Non-pigmented ciliary epithelial cell (primary cell): ENCODE measurements around the gene RCVRN.

ENCODE experiments used
- DNase-seq: peaks from one replicate; pipeline ENCODE4 v3.0.0-alpha.2; 2010; ENCODE audit warnings: low read depth

The RCVRN gene

GRCh38 chr17:9905078-9905415 is at the start of gene RCVRN:
Gene RCVRN, minus strand, starts transcription at chr17:9905271. Its CDS starts 91 bp downstream, at chr17:9905180.
- DNase-seq, result no peak

GRCh38 chr17:9953492-9953891 is 48.4 kb upstream of the RCVRN start:
- DNase-seq, result no peak

- DNase-seq, result no peak
These were observed 46.7 kb upstream of the RCVRN start for GRCh38 chr17:9951803-9952202.

GRCh38 chr17:9948928-9949327 is 43.9 kb upstream of the RCVRN start:
- no peak for DNase-seq

GRCh38 chr17:9944704-9945103 is 39.6 kb upstream of the RCVRN start:
- no peak for DNase-seq

GRCh38 chr17:9943343-9943742 is 38.3 kb upstream of the RCVRN start:
- DNase-seq, result no peak

GRCh38 chr17:9942885-9943284 is 37.8 kb upstream of the RCVRN start:
- no peak for DNase-seq

GRCh38 chr17:9941305-9941704 is 36.2 kb upstream of the RCVRN start:
- DNase-seq, result no peak

GRCh38 chr17:9940841-9941240 is 35.8 kb upstream of the RCVRN start:
- DNase-seq, result no peak

- no peak for DNase-seq
These were observed 33.7 kb upstream of the RCVRN start for GRCh38 chr17:9938764-9939163.

- no peak for DNase-seq
These were observed 32.8 kb upstream of the RCVRN start for GRCh38 chr17:9937901-9938300.

GRCh38 chr17:9937241-9937761 is 32.2 kb upstream of the RCVRN start:
- DNase-seq, result no peak

- DNase-seq, result no peak
These were observed 31.0 kb upstream of the RCVRN start for GRCh38 chr17:9936095-9936494.

- no peak for DNase-seq
These were observed 30.3 kb upstream of the RCVRN start for GRCh38 chr17:9935408-9935807.

GRCh38 chr17:9934331-9934730 is 29.3 kb upstream of the RCVRN start:
- no peak for DNase-seq

GRCh38 chr17:9932491-9932890 is 27.4 kb upstream of the RCVRN start:
- no peak for DNase-seq

- no peak for DNase-seq
These were observed 26.2 kb upstream of the RCVRN start for GRCh38 chr17:9931144-9931741.

GRCh38 chr17:9929871-9930270 is 24.8 kb upstream of the RCVRN start:
- no peak for DNase-seq

- DNase-seq, result peak; percentile 61
These were observed 23.7 kb upstream of the RCVRN start for GRCh38 chr17:9928601-9929333.

- no peak for DNase-seq
These were observed 21.2 kb upstream of the RCVRN start for GRCh38 chr17:9926150-9926804.

- no peak for DNase-seq
These were observed 20.4 kb upstream of the RCVRN start for GRCh38 chr17:9925457-9925856.

- peak; percentile 35 for DNase-seq
These were observed 19.7 kb upstream of the RCVRN start for GRCh38 chr17:9924735-9925191.
